HepG2 (cell line): ENCODE data around the gene ARFIP1.

Source experiments
- NR2C2 ChIP-seq: sonication (generic); formaldehyde crosslinking; IDR thresholded peaks from 2 replicates; pipeline ENCODE4 v1.4.0; 2020; ENCODE audit warnings: missing genetic modification reagents, mild to moderate bottlenecking, moderate library complexity, borderline replicate concordance
- POLR2AphosphoS5 ChIP-seq: IDR thresholded peaks from 2 replicates; pipeline ENCODE4 v1.6.1; 2012; ENCODE audit warnings: low read depth, low read length
- RFX5 ChIP-seq: IDR thresholded peaks from 2 replicates; pipeline ENCODE4 v1.6.1; 2011; ENCODE audit warnings: low read depth, low read length, improper control_type of control experiment
- YEATS2 ChIP-seq: sonication (generic); formaldehyde crosslinking; IDR thresholded peaks from 2 replicates; pipeline ENCODE4 v1.4.0; 2020; ENCODE audit warnings: missing genetic modification reagents, borderline replicate concordance
- YY1 ChIP-seq: IDR thresholded peaks from 2 replicates; pipeline ENCODE4 v1.6.1; 2011; ENCODE audit warnings: low read length, low read depth, moderate library complexity, mild to moderate bottlenecking; ENCODE audit not compliant: insufficient read depth, insufficient replicate concordance
- ZBTB38 ChIP-seq: sonication (generic); formaldehyde crosslinking; IDR thresholded peaks from 2 replicates; pipeline ENCODE4 v1.5.1; 2020; ENCODE audit warnings: mild to moderate bottlenecking, missing genetic modification reagents
- ZNF501 ChIP-seq: sonication (generic); formaldehyde crosslinking; IDR thresholded peaks from 2 replicates; pipeline ENCODE4 v1.5.1; 2020; ENCODE audit warnings: mild to moderate bottlenecking, moderate library complexity, missing genetic modification reagents
- ZNF839 ChIP-seq: sonication (generic); formaldehyde crosslinking; IDR thresholded peaks from 2 replicates; pipeline ENCODE4 v1.4.0; 2020; ENCODE audit warnings: missing genetic modification reagents, mild to moderate bottlenecking, borderline replicate concordance
- ZNF850 ChIP-seq: sonication (generic); formaldehyde crosslinking; conservative IDR thresholded peaks from 2 replicates; pipeline ENCODE4 v1.9.0; 2021; ENCODE audit warnings: mild to moderate bottlenecking, missing genetic modification reagents
- TF ChIP-seq, protein P1 (sequence below): sonication (generic); formaldehyde crosslinking; IDR thresholded peaks from 2 replicates; pipeline ENCODE4 v1.5.0; 2020; ENCODE audit warnings: mild to moderate bottlenecking, missing genetic modification reagents, moderate library complexity

DNA sequence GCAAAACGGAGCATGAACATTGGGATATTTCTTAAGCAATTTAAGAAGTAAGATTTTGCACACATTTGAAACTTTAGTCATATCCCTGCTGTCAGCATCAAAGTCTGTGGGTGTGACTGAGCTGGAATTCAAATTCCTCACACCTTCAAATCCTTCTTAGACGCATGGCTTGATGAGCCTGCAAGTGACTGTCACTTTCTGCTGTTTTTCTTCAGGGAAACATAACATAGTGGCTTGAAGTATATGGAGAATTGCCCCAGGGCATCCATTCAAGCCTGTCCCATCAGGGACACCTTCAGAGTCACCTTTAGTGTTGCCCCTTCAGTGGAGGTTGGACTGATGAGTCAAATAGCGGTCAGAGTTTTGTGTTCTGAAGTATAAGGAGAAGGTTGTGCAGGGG is 173.8 kb downstream of the ARFIP1 start:
- TF ChIP-seq ZBTB38 (CRISPR knock-in tag) (no peak), YEATS2 (CRISPR knock-in tag) (no peak), YY1 (no peak), POLR2AphosphoS5 (no peak), RFX5 (no peak), ZNF501 (CRISPR knock-in tag) (no peak), ZNF850 (CRISPR knock-in tag) (no peak), ZNF839 (CRISPR knock-in tag) (no peak), NR2C2 (CRISPR knock-in tag) (no peak)
- TF ChIP-seq, protein P1, sequence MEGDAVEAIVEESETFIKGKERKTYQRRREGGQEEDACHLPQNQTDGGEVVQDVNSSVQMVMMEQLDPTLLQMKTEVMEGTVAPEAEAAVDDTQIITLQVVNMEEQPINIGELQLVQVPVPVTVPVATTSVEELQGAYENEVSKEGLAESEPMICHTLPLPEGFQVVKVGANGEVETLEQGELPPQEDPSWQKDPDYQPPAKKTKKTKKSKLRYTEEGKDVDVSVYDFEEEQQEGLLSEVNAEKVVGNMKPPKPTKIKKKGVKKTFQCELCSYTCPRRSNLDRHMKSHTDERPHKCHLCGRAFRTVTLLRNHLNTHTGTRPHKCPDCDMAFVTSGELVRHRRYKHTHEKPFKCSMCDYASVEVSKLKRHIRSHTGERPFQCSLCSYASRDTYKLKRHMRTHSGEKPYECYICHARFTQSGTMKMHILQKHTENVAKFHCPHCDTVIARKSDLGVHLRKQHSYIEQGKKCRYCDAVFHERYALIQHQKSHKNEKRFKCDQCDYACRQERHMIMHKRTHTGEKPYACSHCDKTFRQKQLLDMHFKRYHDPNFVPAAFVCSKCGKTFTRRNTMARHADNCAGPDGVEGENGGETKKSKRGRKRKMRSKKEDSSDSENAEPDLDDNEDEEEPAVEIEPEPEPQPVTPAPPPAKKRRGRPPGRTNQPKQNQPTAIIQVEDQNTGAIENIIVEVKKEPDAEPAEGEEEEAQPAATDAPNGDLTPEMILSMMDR (CRISPR knock-in tag), result no peak
